MCF 10A (cell line): ENCODE measurements around the gene IL17A. TPM values are rescaled to one million over a fixed set of nuclear protein-coding genes. Genes with fewer than 3 reads are reported as not detected.

Experiments used
- BruUV-seq: library from RNA; stranded (reverse); fragments of 400-500 nt; replicated peaks from 2 replicates; lab custom pipeline; 2021; lab: Mats Ljungman, UMichigan
- CTCF ChIA-PET: fragments of 300-600 bp; sonication (Branson Sonifier 250); formaldehyde crosslinking; extraction: SDS; loops from one replicate; lab custom pipeline; 2021; ENCODE audit warnings: antibody characterized with exemption, inconsistent platforms; lab: Yijun Ruan, JAX
- POLR2A ChIA-PET: fragments of 300-600, 350-650 bp; sonication (Branson Sonifier 250); formaldehyde crosslinking; extraction: SDS; loops from one replicate; lab custom pipeline; 2020; ENCODE audit warnings: antibody characterized with exemption, inconsistent platforms; lab: Yijun Ruan, JAX
- DNase-seq: peaks from one replicate; pipeline ENCODE4 v3.0.0-alpha.2; 2018; ENCODE audit not compliant: unreplicated experiment
- H3K27ac Mint-ChIP-seq: one replicate; pipeline ENCODE4 v1.8.0; 2022; ENCODE audit warnings: mild to moderate bottlenecking, low read depth, mixed read lengths; ENCODE audit not compliant: unreplicated experiment
- H3K27me3 Mint-ChIP-seq: one replicate; pipeline ENCODE4 v1.8.0; 2022; ENCODE audit warnings: mixed read lengths; ENCODE audit not compliant: insufficient read depth, unreplicated experiment
- H3K36me3 Mint-ChIP-seq: one replicate; pipeline ENCODE4 v1.8.0; 2022; ENCODE audit warnings: mild to moderate bottlenecking, moderate library complexity, mixed read lengths; ENCODE audit not compliant: insufficient read depth, unreplicated experiment
- H3K4me1 Mint-ChIP-seq: one replicate; pipeline ENCODE4 v1.8.0; 2022; ENCODE audit warnings: mixed read lengths; ENCODE audit not compliant: insufficient read depth, unreplicated experiment
- H3K4me3 Mint-ChIP-seq: one replicate; pipeline ENCODE4 v1.8.0; 2022; ENCODE audit warnings: mild to moderate bottlenecking, moderate library complexity, mixed read lengths; ENCODE audit not compliant: unreplicated experiment
- H3K9me3 Mint-ChIP-seq: one replicate; pipeline ENCODE4 v1.8.0; 2022; ENCODE audit warnings: mixed read lengths; ENCODE audit not compliant: unreplicated experiment
- intact Hi-C: fragments of 100-400 bp; cut with micrococcal nuclease; formaldehyde crosslinking; loops from 2 replicates; pipeline ENCODE4 v1.14.1; 2022
- total RNA-seq: library from RNA; stranded (reverse); gene quantifications from 2 replicates; pipeline ENCODE4 v1.2.3, GENCODE V29; 2022
- TF ChIP-seq, protein P1 (sequence below): fragments of 200-600 bp; IDR thresholded peaks from one replicate; pipeline ENCODE4 v1.8.0; 2022; ENCODE audit warnings: antibody characterized with exemption, mild to moderate bottlenecking; ENCODE audit not compliant: unreplicated experiment

The IL17A gene
- total RNA-seq, 1 experiment from 2014 or later = not detected

DNA sequence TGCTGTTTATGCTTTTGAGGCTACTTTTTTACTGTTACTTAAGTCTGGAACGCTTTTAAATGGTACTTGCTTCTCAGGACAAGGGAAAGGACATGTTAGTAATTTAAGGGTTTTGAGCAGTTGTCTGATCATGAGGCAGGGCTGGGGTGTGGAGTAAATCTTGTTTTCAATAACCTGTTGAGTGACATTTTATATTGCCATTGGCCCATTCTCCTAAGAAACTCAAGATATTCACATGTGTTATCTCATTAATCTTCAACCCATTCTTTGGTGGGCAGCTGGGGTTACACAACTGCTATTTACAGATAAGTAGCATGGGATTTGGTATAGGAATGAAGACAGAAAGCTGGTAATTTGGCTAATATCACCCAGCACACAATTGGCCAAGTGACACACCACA lies 44.6 kb upstream of the IL17A start:
- POLR2A ChIA-PET = interaction anchor here (0.8 kb wide), 1 partner anchor 312 kb away, joined by 4 read pairs; no protein-coding TSS in a partner anchor
- peaks cover 6% of the 10 kb centered on the region for H3K36me3 Mint-ChIP-seq

DNA sequence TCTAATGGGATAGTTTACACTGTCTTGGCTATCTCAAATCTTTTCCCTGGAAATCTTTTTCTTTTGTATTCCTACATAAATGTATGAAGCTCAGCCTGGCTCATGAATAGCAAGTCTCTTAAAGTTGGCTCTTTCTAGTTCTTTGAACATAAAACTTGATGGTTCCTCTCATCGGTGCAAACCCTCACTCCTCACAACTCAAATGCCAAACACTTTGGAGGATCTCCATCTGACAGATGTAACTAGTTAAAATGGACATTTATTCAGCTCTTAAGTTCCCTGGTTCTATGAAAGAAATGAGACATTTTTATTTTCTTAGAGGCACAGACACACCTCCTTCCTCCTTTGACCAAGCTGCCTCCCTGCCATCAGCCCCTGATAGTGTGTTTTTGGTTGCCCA lies 43.6 kb upstream of the IL17A start:
- intact Hi-C loops = no loop called here
- BruUV-seq = no TSS peak
- no peaks in the 10 kb centered on the region for H3K4me1 Mint-ChIP-seq
- H3K27me3 Mint-ChIP-seq = peaks cover 50% of the 10 kb centered on the region
- ChIA-PET CTCF (interaction anchor here (0.6 to 1.6 kb wide), 3 partner anchors 21 to 590 kb away, joined by 3 to 4 read pairs (median 4); no protein-coding TSS in a partner anchor), POLR2A (no interaction called here)
- H3K4me3 Mint-ChIP-seq = no peak overlapping the region
- no peak for DNase-seq
- H3K9me3 Mint-ChIP-seq = no peaks in the 10 kb centered on the region
- TF ChIP-seq, protein P1, sequence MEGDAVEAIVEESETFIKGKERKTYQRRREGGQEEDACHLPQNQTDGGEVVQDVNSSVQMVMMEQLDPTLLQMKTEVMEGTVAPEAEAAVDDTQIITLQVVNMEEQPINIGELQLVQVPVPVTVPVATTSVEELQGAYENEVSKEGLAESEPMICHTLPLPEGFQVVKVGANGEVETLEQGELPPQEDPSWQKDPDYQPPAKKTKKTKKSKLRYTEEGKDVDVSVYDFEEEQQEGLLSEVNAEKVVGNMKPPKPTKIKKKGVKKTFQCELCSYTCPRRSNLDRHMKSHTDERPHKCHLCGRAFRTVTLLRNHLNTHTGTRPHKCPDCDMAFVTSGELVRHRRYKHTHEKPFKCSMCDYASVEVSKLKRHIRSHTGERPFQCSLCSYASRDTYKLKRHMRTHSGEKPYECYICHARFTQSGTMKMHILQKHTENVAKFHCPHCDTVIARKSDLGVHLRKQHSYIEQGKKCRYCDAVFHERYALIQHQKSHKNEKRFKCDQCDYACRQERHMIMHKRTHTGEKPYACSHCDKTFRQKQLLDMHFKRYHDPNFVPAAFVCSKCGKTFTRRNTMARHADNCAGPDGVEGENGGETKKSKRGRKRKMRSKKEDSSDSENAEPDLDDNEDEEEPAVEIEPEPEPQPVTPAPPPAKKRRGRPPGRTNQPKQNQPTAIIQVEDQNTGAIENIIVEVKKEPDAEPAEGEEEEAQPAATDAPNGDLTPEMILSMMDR = no peak
- H3K36me3 Mint-ChIP-seq = peaks cover 6% of the 10 kb centered on the region
- H3K27ac Mint-ChIP-seq = no peak overlapping the region

More for the DNA sequence above, 44.6 kb upstream of the IL17A start:
- Mint-ChIP-seq H3K9me3 (no peaks in the 10 kb centered on the region), H3K4me1 (no peaks in the 10 kb centered on the region), H3K27ac (no peak overlapping the region), H3K27me3 (peaks cover 48% of the 10 kb centered on the region), H3K4me3 (no peak overlapping the region)
- TF ChIP-seq, protein P1 = no peak
- intact Hi-C loops = no loop called here
- BruUV-seq = no TSS peak
- DNase-seq = no peak
- CTCF ChIA-PET = interaction anchor here (0.7 to 1.6 kb wide), 2 partner anchors 92 to 122 kb away, joined by 3 read pairs; no protein-coding TSS in a partner anchor

DNA sequence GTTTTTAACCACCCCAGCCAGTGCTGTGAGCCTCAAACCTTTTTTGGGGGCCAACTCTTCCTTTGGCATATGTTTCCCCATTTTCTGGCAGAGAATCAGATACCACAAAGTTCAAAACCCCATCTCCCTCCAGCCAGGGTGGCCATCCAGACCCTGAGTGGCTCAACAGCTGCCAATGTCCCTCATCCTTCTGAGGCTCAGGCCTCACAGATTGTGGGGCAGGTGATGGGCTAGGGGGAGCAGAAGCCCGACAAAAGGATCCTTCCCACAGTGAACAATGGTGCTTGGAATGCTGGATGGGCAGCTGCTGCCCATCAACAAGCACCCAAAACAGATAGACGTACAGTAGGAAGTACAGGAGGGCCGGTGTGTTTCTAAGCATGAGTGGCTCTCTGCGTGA lies 42.6 kb upstream of the IL17A start:
- H3K27me3 Mint-ChIP-seq = peaks cover 50% of the 10 kb centered on the region
- no peak for DNase-seq
- intact Hi-C loops = no loop called here
- no peaks in the 10 kb centered on the region for H3K4me1 Mint-ChIP-seq
- no TSS peak for BruUV-seq
- no peaks in the 10 kb centered on the region for H3K9me3 Mint-ChIP-seq
- ChIA-PET POLR2A (no interaction called here), CTCF (interaction anchor here (0.7 kb wide), 1 partner anchor 596 kb away, joined by 3 read pairs; no protein-coding TSS in a partner anchor)
- no peak overlapping the region for H3K4me3 Mint-ChIP-seq
- TF ChIP-seq, protein P1 = no peak
- H3K27ac Mint-ChIP-seq = no peak overlapping the region
- H3K36me3 Mint-ChIP-seq = peaks cover 6% of the 10 kb centered on the region

DNA sequence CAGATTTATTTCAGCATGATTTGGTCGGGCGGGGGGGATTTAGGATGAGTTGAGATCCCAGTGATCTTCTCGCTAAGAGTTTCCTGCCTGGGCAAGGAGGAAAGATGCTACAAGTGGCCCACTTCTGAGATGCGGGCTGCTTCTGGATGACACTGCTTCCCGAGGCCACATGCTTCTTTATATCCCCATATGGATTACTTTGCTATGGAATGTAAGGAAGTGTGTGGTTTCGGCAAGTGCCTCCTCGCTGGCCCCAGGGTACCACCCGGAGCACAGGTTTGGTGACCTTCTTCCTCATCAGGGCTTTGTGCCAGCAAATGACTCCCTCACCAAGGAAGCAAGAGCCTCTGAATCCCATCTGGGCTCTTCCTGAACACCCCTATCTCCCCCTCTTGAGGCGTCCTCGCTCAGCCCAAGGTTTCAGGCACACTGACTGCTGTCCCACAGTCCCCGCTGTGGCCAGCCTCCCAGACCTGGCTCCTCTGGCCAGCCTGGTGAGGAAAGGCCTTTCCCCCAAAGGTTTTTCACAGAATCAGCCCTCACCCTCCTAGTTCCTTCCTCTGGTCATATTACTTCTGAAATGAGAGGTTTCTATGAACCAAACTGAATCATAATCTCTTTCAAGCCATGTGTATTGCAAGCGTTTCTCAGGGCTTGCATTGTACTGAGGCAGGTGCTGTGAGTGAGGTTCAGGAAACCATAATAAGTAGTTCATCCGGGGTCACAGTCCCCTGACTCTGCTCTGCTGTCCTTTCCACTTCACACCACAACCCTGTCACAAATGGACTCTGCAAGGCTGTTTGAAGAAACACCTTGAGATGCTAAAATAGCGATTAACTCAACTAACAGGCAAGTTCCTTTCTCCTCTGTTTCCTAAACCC lies 41.7 kb upstream of the IL17A start:
- CTCF ChIA-PET = interaction anchor here (0.7 kb wide), 1 partner anchor 595 kb away, joined by 3 read pairs; no protein-coding TSS in a partner anchor
- H3K4me3 Mint-ChIP-seq = no peak overlapping the region
- POLR2A ChIA-PET = no interaction called here
- H3K9me3 Mint-ChIP-seq = no peaks in the 10 kb centered on the region
- intact Hi-C loops = no loop called here
- H3K27ac Mint-ChIP-seq = no peak overlapping the region
- H3K27me3 Mint-ChIP-seq = peaks cover 50% of the 10 kb centered on the region
- no TSS peak for BruUV-seq
- H3K36me3 Mint-ChIP-seq = peaks cover 6% of the 10 kb centered on the region
- TF ChIP-seq, protein P1 = no peak
- no peaks in the 10 kb centered on the region for H3K4me1 Mint-ChIP-seq
- DNase-seq = no peak
